Measurements from ENCODE around the gene CIAO3.
A peak's percentile ranks its signal among the peaks of the same experiment; 100 is the strongest.

CIAO3 gene

DNA sequence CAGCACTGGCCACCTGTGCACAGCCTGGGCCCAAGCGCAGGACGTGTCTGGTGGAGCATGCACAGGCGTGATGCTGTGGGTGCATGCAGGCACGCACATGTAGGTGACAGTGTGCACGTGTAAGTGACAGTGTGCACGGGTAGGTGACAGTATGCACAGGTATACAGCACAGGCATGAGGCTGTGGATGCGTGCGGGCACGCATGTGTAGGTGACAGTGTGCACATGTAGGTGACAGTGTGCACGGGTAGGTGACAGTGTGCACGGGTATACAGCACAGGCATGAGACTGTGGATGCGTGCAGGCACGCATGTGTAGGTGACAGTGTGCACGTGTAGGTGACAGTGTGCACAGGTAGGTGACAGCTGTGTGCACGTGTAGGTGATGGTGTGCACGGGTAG is 39.5 kb upstream of the CIAO3 start:
- Histone ChIP-seq H3K9ac (ENCODE audit: low read length) (no peak overlapping the region), H3K4me2 (ENCODE audit: low read length) (no peak overlapping the region), H3K4me3 (ENCODE audit: low read depth, low read length) (peak overlapping the region; percentile 44), H3K36me3 (ENCODE audit: control insufficient read depth in 1 of 2, insufficient read depth in 2 of 2, low read length in 2 of 2) (peaks cover 5 to 7% of the 10 kb centered on the region in 2 experiments), H3K18ac (ENCODE audit: low read length) (no peak overlapping the region), H2BK120ac (ENCODE audit: insufficient read depth, low read length, poor library complexity) (no peak overlapping the region), H3K14ac (ENCODE audit: low read length) (no peak overlapping the region), H3K79me2 (ENCODE audit: control insufficient read depth, insufficient read depth, low read length, poor library complexity) (no peaks in the 10 kb centered on the region), H2AFZ (ENCODE audit: insufficient read depth, low read length, poor library complexity) (no peak overlapping the region), H3K4me1 (ENCODE audit: control insufficient read depth in 1 of 2, insufficient read depth in 2 of 2, low read length in 2 of 2) (peaks cover 5 to 7% of the 10 kb centered on the region in 2 experiments), H3K23ac (ENCODE audit: low read length) (no peak overlapping the region), H2BK5ac (ENCODE audit: low read depth, low read length, poor library complexity) (no peak overlapping the region), H3K9me3 (ENCODE audit: insufficient read depth, low read depth, low read length) (peaks cover 4% of the 10 kb centered on the region), H3K27ac (ENCODE audit: low read depth, low read length) (no peak overlapping the region), H3K4ac (ENCODE audit: low read depth, low read length) (no peak overlapping the region), H4K8ac (ENCODE audit: low read depth, low read length) (no peak overlapping the region), H4K12ac (ENCODE audit: low read depth, low read length) (no peak overlapping the region), H2BK12ac (ENCODE audit: low read length) (no peak overlapping the region), H2AK5ac (ENCODE audit: low read length) (no peak overlapping the region), H3K79me1 (ENCODE audit: low read length) (no peaks in the 10 kb centered on the region), H4K91ac (ENCODE audit: low read depth, low read length) (no peak overlapping the region), H3K27me3 (ENCODE audit: insufficient read depth, low read length) (no peaks in the 10 kb centered on the region)
- DNase-seq = no peak
- WGBS (ENCODE audit: extremely low coverage, insufficient coverage, insufficient read length) = no CpG with 5 or more reads among the region's 16 CpGs

DNA sequence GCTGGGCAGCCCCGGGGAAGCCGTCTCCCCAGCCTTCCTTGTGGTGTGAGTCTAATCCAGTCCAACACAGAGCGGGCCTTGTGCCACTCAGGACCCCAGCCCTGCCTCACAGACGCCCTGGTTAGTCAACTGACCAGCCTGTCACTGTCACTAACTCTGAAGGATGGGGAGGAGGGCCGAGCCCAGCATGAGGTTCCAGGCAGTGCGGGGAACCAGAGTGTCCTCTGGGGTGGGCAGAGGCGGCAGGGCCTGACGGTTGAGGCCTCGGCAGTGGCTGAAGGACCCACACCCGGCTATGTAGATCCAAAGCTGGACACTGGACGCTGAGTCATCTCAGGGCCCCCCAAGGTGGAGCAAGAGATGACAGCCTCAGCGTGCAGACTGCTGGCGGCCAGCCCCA is 38.8 kb upstream of the CIAO3 start:
- Histone ChIP-seq H3K14ac (ENCODE audit: low read length) (no peak overlapping the region), H3K36me3 (ENCODE audit: control insufficient read depth in 1 of 2, insufficient read depth in 2 of 2, low read length in 2 of 2) (no peaks in the 10 kb centered on the region), H2AK5ac (ENCODE audit: low read length) (no peak overlapping the region), H3K4me1 (ENCODE audit: control insufficient read depth in 1 of 2, insufficient read depth in 2 of 2, low read length in 2 of 2) (peaks cover 5 to 7% of the 10 kb centered on the region in 2 experiments), H3K23ac (ENCODE audit: low read length) (no peak overlapping the region), H3K9ac (ENCODE audit: low read length) (no peak overlapping the region), H3K4me3 (ENCODE audit: low read depth, low read length) (no peak overlapping the region), H3K27ac (ENCODE audit: low read depth, low read length) (no peak overlapping the region), H3K79me1 (ENCODE audit: low read length) (no peaks in the 10 kb centered on the region), H4K91ac (ENCODE audit: low read depth, low read length) (no peak overlapping the region), H2BK120ac (ENCODE audit: insufficient read depth, low read length, poor library complexity) (no peak overlapping the region), H3K4me2 (ENCODE audit: low read length) (no peak overlapping the region), H3K27me3 (ENCODE audit: insufficient read depth, low read length) (no peaks in the 10 kb centered on the region), H2BK12ac (ENCODE audit: low read length) (no peak overlapping the region), H3K9me3 (ENCODE audit: insufficient read depth, low read depth, low read length) (peaks cover 4% of the 10 kb centered on the region), H3K79me2 (ENCODE audit: control insufficient read depth, insufficient read depth, low read length, poor library complexity) (no peaks in the 10 kb centered on the region), H2AFZ (ENCODE audit: insufficient read depth, low read length, poor library complexity) (no peak overlapping the region), H4K12ac (ENCODE audit: low read depth, low read length) (no peak overlapping the region), H3K18ac (ENCODE audit: low read length) (no peak overlapping the region), H4K8ac (ENCODE audit: low read depth, low read length) (no peak overlapping the region), H2BK5ac (ENCODE audit: low read depth, low read length, poor library complexity) (no peak overlapping the region), H3K4ac (ENCODE audit: low read depth, low read length) (no peak overlapping the region)
- no CpG with 5 or more reads among the region's 13 CpGs for WGBS (ENCODE audit: extremely low coverage, insufficient coverage, insufficient read length)
- no peak for DNase-seq

DNA sequence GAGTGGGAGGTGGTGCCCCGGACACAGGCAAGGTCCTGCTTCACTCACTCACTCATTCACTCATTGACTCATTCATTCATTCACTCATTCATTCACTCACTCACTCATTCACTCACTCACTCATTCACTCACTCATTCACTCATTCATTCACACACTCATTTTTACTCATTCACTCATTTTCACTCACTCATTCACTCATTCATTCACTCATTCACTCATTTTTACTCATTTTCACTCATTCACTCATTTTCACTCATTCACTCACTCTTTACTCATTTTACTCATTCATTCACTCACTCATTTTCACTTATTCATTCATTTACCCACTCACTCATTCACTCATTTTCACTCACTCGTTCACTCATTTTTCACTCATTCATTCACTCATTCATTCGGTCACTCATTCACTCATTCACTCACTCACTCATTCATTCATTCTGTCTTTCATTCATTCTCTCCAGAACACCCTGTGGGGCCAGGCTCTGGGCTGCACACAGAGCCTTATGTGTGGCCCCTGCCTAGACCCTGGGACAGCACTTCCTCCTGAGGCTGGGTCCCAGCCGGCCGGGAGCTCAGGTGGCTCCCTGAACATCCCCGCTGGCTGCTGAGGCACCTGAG is 38.2 kb upstream of the CIAO3 start:
- peaks cover 4% of the 10 kb centered on the region for H3K9me3 ChIP-seq (ENCODE audit: insufficient read depth, low read depth, low read length)
- no peak overlapping the region for H3K4me3 ChIP-seq (ENCODE audit: low read depth, low read length)
- no peak overlapping the region for H3K14ac ChIP-seq (ENCODE audit: low read length)
- H2AFZ ChIP-seq (ENCODE audit: insufficient read depth, low read length, poor library complexity) = no peak overlapping the region
- H2AK5ac ChIP-seq (ENCODE audit: low read length) = no peak overlapping the region
- H3K18ac ChIP-seq (ENCODE audit: low read length) = no peak overlapping the region
- H3K9ac ChIP-seq (ENCODE audit: low read length) = no peak overlapping the region
- H3K4ac ChIP-seq (ENCODE audit: low read depth, low read length) = no peak overlapping the region
- H3K27ac ChIP-seq (ENCODE audit: low read depth, low read length) = no peak overlapping the region
- H3K79me2 ChIP-seq (ENCODE audit: control insufficient read depth, insufficient read depth, low read length, poor library complexity) = no peaks in the 10 kb centered on the region
- H3K79me1 ChIP-seq (ENCODE audit: low read length) = no peaks in the 10 kb centered on the region
- H3K27me3 ChIP-seq (ENCODE audit: insufficient read depth, low read length) = no peaks in the 10 kb centered on the region
- no peaks in the 10 kb centered on the region for H3K36me3 ChIP-seq (ENCODE audit: control insufficient read depth in 1 of 2, insufficient read depth in 2 of 2, low read length in 2 of 2)
- H2BK5ac ChIP-seq (ENCODE audit: low read depth, low read length, poor library complexity) = no peak overlapping the region
- no peak overlapping the region for H2BK120ac ChIP-seq (ENCODE audit: insufficient read depth, low read length, poor library complexity)
- no peak for DNase-seq
- no peak overlapping the region for H2BK12ac ChIP-seq (ENCODE audit: low read length)
- H3K23ac ChIP-seq (ENCODE audit: low read length) = no peak overlapping the region
- H3K4me1 ChIP-seq (ENCODE audit: control insufficient read depth in 1 of 2, insufficient read depth in 2 of 2, low read length in 2 of 2) = peaks cover 5 to 7% of the 10 kb centered on the region in 2 experiments
- H4K91ac ChIP-seq (ENCODE audit: low read depth, low read length) = no peak overlapping the region
- H4K8ac ChIP-seq (ENCODE audit: low read depth, low read length) = no peak overlapping the region
- no peak overlapping the region for H3K4me2 ChIP-seq (ENCODE audit: low read length)
- no peak overlapping the region for H4K12ac ChIP-seq (ENCODE audit: low read depth, low read length)
- WGBS (ENCODE audit: extremely low coverage, insufficient coverage, insufficient read length) = 100% methylated on average over 2 of the region's 6 CpGs

DNA sequence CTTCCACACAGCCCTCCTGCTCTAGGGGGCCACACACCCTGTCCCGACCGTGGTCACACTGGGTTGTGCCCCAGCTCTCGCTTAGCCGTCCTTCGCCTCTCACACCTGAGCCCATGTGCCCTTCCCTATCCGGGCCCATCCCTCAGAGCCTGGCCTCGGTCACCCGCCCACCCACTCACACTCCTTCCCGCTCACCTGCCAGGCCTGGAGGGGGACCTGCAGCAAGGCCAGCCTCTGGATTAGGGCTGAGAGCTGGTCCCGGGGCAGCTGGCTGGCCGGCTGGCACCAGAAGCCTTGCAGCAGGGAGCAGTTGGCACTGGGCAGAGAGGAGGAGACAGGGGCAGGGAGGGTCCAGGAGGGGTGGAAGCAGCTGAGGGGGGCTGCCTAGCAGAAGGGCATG is 37.6 kb upstream of the CIAO3 start:
- no peak overlapping the region for H3K4me2 ChIP-seq (ENCODE audit: low read length)
- no peak overlapping the region for H4K91ac ChIP-seq (ENCODE audit: low read depth, low read length)
- no CpG with 5 or more reads among the region's 11 CpGs for WGBS (ENCODE audit: extremely low coverage, insufficient coverage, insufficient read length)

More for the DNA sequence above, 37.6 kb upstream of the CIAO3 start:
- Histone ChIP-seq H3K79me1 (ENCODE audit: low read length) (no peaks in the 10 kb centered on the region), H3K4ac (ENCODE audit: low read depth, low read length) (no peak overlapping the region), H4K8ac (ENCODE audit: low read depth, low read length) (no peak overlapping the region), H3K14ac (ENCODE audit: low read length) (no peak overlapping the region), H2BK120ac (ENCODE audit: insufficient read depth, low read length, poor library complexity) (no peak overlapping the region), H3K4me3 (ENCODE audit: low read depth, low read length) (no peak overlapping the region), H2AK5ac (ENCODE audit: low read length) (no peak overlapping the region), H3K27me3 (ENCODE audit: insufficient read depth, low read length) (no peaks in the 10 kb centered on the region), H4K12ac (ENCODE audit: low read depth, low read length) (no peak overlapping the region), H3K4me1 (ENCODE audit: control insufficient read depth in 1 of 2, insufficient read depth in 2 of 2, low read length in 2 of 2) (peaks cover 5% of the 10 kb centered on the region in 2 experiments), H3K9ac (ENCODE audit: low read length) (no peak overlapping the region), H2AFZ (ENCODE audit: insufficient read depth, low read length, poor library complexity) (no peak overlapping the region), H3K36me3 (ENCODE audit: control insufficient read depth in 1 of 2, insufficient read depth in 2 of 2, low read length in 2 of 2) (no peaks in the 10 kb centered on the region), H3K23ac (ENCODE audit: low read length) (no peak overlapping the region), H2BK12ac (ENCODE audit: low read length) (no peak overlapping the region), H3K9me3 (ENCODE audit: insufficient read depth, low read depth, low read length) (peaks cover 4% of the 10 kb centered on the region), H3K27ac (ENCODE audit: low read depth, low read length) (no peak overlapping the region), H3K18ac (ENCODE audit: low read length) (no peak overlapping the region), H2BK5ac (ENCODE audit: low read depth, low read length, poor library complexity) (no peak overlapping the region), H3K79me2 (ENCODE audit: control insufficient read depth, insufficient read depth, low read length, poor library complexity) (no peaks in the 10 kb centered on the region)
- no peak for DNase-seq

Measured in trophoblast cell (in vitro differentiated cells and primary cell).